Ascending aorta (tissue), 2 donors: Measurements from ENCODE around the gene NDST1. TPM values are rescaled to one million over a fixed set of nuclear protein-coding genes. Genes with fewer than 3 reads are reported as not detected.

Source experiments
- DNase-seq, 2 donors: peaks; one replicate each; pipeline ENCODE4 v3.0.0-alpha.2; 2019; ENCODE audit warnings: low spot score in 2 of 2
- H3K27ac ChIP-seq, 2 donors: fragments of 200-600 bp; sonication (generic); one replicate each; pipeline ENCODE4 v1.5.1; 2016 to 2017; ENCODE audit warnings: mild to moderate bottlenecking in 1 of 2
- H3K27me3 ChIP-seq: fragments of 200-600 bp; sonication (generic); one replicate; pipeline ENCODE4 v1.5.1; 2017
- H3K36me3 ChIP-seq, 2 donors: fragments of 200-600 bp; sonication (generic); one replicate each; pipeline ENCODE4 v1.5.1; 2016
- H3K4me1 ChIP-seq, 2 donors: fragments of 200-600 bp; sonication (generic); one replicate each; pipeline ENCODE4 v1.5.1; 2016 to 2017; ENCODE audit warnings: mild to moderate bottlenecking in 1 of 2
- H3K4me3 ChIP-seq, 2 donors: fragments of 200-600 bp; sonication (generic); one replicate each; pipeline ENCODE4 v1.5.1; 2016 to 2017; ENCODE audit warnings: mild to moderate bottlenecking in 1 of 2
- H3K9me3 ChIP-seq, 2 donors: fragments of 200-600 bp; sonication (generic); one replicate each; pipeline ENCODE4 v1.5.1; 2016
- intact Hi-C: fragments of 100-400 bp; cut with DNase I; formaldehyde crosslinking; loops from one replicate; pipeline ENCODE4 v1.15.1; 2023
- total RNA-seq: library from RNA; depleted of rRNA; stranded (reverse); fragments of >200 nt; gene quantifications from one replicate; pipeline ENCODE4 v1.1.0, GENCODE V29; 2016
- TF ChIP-seq, protein P1 (sequence below), 3 experiments: fragments of 200-600 bp in 2 of 3; fragments of 450-650 bp in 1 of 3; sonication (generic) in 2 of 3; IDR thresholded peaks; one replicate each; pipeline ENCODE4 v1.5.1; 2016 to 2019; ENCODE audit warnings: antibody characterized with exemption in 3 of 3, mild to moderate bottlenecking in 1 of 3, moderate library complexity in 1 of 3

NDST1 gene
- total RNA-seq, 1 donor from 2014 or later: 71.5 TPM

- peak overlapping the region; percentile 92 to 96 for H3K27ac ChIP-seq
Measured at GRCh38 chr5:150604010-150604409, 96.1 kb downstream of the NDST1 start.

GRCh38 chr5:150604894-150605440, 97.0 kb downstream of the NDST1 start:
- Histone ChIP-seq H3K36me3 (no peaks in the 10 kb centered on the region), H3K9me3 (no peaks in the 10 kb centered on the region), H3K4me1 (peaks cover 30 to 71% of the 10 kb centered on the region in 2 donors), H3K27me3 (no peaks in the 10 kb centered on the region), H3K27ac (peak overlapping the region; percentile 92 to 96), H3K4me3 (peak overlapping the region in 1 of 2 donors; percentile 21)
- intact Hi-C loops: loop anchor here (5.0 kb wide), 1 partner anchor 37 kb away; the partner anchor contains the start of gene SYNPO
- no peak for DNase-seq
- TF ChIP-seq, protein P1, sequence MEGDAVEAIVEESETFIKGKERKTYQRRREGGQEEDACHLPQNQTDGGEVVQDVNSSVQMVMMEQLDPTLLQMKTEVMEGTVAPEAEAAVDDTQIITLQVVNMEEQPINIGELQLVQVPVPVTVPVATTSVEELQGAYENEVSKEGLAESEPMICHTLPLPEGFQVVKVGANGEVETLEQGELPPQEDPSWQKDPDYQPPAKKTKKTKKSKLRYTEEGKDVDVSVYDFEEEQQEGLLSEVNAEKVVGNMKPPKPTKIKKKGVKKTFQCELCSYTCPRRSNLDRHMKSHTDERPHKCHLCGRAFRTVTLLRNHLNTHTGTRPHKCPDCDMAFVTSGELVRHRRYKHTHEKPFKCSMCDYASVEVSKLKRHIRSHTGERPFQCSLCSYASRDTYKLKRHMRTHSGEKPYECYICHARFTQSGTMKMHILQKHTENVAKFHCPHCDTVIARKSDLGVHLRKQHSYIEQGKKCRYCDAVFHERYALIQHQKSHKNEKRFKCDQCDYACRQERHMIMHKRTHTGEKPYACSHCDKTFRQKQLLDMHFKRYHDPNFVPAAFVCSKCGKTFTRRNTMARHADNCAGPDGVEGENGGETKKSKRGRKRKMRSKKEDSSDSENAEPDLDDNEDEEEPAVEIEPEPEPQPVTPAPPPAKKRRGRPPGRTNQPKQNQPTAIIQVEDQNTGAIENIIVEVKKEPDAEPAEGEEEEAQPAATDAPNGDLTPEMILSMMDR (IDR thresholded peaks at IDR 0.05): no peak

More at GRCh38 chr5:150604010-150604409, 96.1 kb downstream of the NDST1 start:
- Histone ChIP-seq H3K27me3 (no peaks in the 10 kb centered on the region), H3K4me1 (peaks cover 34 to 74% of the 10 kb centered on the region in 2 donors), H3K9me3 (no peaks in the 10 kb centered on the region), H3K4me3 (no peak overlapping the region), H3K36me3 (no peaks in the 10 kb centered on the region)
- intact Hi-C loops: loop anchor here (5.0 kb wide), 1 partner anchor 38 kb away; the partner anchor contains the start of gene SYNPO
- TF ChIP-seq, protein P1 (IDR thresholded peaks at IDR 0.05): no peak
- no peak for DNase-seq

DNA sequence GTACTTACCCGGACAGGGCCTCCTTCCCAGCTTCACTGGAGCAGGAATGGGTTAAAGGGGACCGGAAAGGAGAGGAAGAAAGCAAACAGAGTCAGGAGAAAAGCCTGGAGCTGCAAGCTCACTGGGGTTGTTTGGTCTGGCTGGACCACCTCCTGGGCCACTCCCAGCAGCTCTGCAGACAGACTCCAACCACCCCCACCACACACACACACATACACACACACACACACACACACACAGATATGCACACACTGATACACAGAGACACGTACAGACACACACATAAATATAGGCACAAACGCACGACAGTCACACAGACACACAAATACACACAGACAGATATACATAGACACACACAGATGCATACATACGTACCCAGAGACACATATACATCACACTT, 97.6 kb downstream of the NDST1 start:
- Histone ChIP-seq H3K36me3 (no peaks in the 10 kb centered on the region), H3K27me3 (no peaks in the 10 kb centered on the region), H3K9me3 (no peaks in the 10 kb centered on the region), H3K4me3 (peak overlapping the region in 1 of 2 donors; percentile 21), H3K27ac (peak overlapping the region; percentile 92 to 96), H3K4me1 (peaks cover 29 to 71% of the 10 kb centered on the region in 2 donors)
- TF ChIP-seq, protein P1 (IDR thresholded peaks at IDR 0.05): no peak
- DNase-seq: no peak
- intact Hi-C loops: no loop called here

- H3K27me3 ChIP-seq: no peaks in the 10 kb centered on the region
- peak overlapping the region; percentile 92 to 96 for H3K27ac ChIP-seq
- TF ChIP-seq, protein P1 (IDR thresholded peaks at IDR 0.05): no peak
- no peak for DNase-seq
- H3K4me3 ChIP-seq: no peak overlapping the region
- peaks cover 32 to 73% of the 10 kb centered on the region in 2 donors for H3K4me1 ChIP-seq
- intact Hi-C loops: no loop called here
- no peaks in the 10 kb centered on the region for H3K9me3 ChIP-seq
- H3K36me3 ChIP-seq: no peaks in the 10 kb centered on the region
Measured at GRCh38 chr5:150606476-150606875, 98.5 kb downstream of the NDST1 start.

DNA sequence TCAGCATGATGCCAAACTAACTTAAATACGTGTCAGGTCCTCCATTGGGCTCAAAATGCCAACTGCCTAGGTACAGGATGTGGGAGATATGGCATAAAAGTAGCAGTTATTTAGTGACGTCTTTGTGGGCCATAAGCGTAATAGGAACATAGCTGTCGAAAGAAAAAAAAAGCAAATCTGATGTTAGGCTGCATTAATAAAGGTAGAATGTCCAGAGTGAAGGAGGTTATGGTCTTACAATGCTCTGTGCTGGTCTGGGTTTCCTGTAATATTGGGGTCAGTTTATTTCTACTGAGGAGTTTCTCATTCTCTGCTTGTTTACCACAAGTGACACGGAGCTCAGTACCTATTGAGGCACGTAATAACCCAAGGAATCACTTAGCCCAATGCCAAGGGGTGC, 99.2 kb downstream of the NDST1 start:
- H3K4me1 ChIP-seq: peaks cover 35 to 73% of the 10 kb centered on the region in 2 donors
- H3K27ac ChIP-seq: peak overlapping the region; percentile 92 to 96
- intact Hi-C loops: no loop called here

More for the DNA sequence above, 99.2 kb downstream of the NDST1 start:
- TF ChIP-seq, protein P1 (IDR thresholded peaks at IDR 0.05): no peak
- H3K9me3 ChIP-seq: no peaks in the 10 kb centered on the region
- H3K4me3 ChIP-seq: no peak overlapping the region
- H3K27me3 ChIP-seq: no peaks in the 10 kb centered on the region
- H3K36me3 ChIP-seq: no peaks in the 10 kb centered on the region
- DNase-seq: no peak

Other genes starting within 250 kb of the NDST1 start
- gene CAMK2A, start 218.4 kb upstream of the NDST1 start, total RNA-seq: not detected
- gene ARSI, start 205.2 kb upstream of the NDST1 start, total RNA-seq: not detected
- gene TCOF1, start 150.4 kb upstream of the NDST1 start, total RNA-seq: 31.4 TPM
- 1,940 TPM for gene CD74, start 95.2 kb upstream of the NDST1 start, total RNA-seq
- gene RPS14, start 58.4 kb upstream of the NDST1 start, total RNA-seq: 1,928 TPM
- 128 TPM for gene SYNPO, start 132.5 kb downstream of the NDST1 start, total RNA-seq
- 1.1 TPM for gene MYOZ3, start 153.1 kb downstream of the NDST1 start, total RNA-seq
- 45.3 TPM for gene RBM22, start 192.9 kb downstream of the NDST1 start, total RNA-seq